HG03571 (cell line): ENCODE results near the gene HOMER3.
"Not testable (repeated sequence)": the region's sequence is repeated elsewhere in the genome, so short reads cannot be mapped to it uniquely, and the experiment has no call there.

ENCODE experiments used
- ATAC-seq: cut with Tn5 transposase; IDR thresholded peaks from one replicate; pipeline ENCODE4 v1.9.1; 2021; ENCODE audit not compliant: unreplicated experiment

HOMER3 gene

DNA sequence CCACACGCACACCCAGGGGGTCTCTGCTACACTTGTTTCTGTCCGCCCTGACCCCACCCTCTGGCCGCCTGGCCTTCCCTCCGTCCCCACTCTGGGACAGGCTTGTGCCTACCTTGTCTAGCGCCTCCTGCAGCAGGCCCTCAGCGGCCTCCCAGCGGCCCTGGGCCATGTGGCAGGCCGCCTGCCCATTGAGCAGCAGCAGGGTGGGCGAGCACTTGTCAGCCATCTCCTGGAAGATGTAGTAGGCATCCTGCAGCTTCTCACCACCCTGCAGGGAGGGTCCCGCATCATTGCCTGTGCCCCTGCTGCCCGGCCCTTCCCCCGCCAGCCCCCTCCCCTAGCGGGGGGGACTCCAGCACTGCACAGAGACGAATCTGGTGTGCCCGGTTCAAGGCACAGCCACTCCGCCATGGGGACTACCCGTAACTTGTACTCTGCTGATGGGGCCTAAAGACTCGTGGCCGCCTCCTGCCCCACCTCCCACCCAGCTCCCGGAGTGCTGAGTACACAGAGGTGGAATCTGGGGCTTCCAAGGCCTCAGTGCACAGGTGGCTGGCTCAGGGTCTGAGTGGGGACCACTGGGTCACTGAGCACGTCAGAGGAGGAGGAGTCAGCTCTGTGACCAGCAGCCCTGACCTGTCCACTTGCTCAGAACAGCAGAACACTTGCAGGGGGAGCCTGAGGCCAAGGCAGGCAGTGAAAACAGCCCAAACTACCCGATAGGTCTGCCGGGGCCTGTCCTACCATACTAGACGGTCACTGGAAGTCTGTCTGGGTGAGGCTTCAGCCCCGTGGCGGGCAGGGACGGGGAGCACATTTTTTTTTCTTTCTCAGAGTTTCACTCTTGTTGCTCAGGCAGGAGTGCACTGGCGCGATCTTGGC lies 37.6 kb downstream of the HOMER3 start:
- ATAC-seq: no peak

DNA sequence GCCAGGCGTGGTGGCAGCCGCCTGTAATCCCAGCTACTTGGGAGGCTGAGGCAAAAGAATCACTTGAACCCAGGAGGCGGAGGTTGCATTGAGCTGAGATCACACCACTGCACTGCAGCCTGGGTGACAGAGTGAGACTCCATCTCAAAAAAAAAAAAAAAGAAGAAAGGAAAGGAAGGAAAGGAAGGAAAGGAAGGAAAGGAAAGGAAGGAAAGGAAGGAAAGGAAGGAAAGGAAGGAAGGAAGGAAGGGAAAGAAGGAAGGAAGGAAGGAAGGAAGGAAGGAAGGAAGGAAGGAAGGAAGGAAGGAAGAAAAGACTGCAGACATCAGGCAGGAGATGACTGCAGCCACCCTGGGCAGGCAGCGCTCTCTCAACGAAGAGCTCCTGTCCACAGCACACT lies 38.5 kb downstream of the HOMER3 start:
- ATAC-seq: not testable (repeated sequence)

DNA sequence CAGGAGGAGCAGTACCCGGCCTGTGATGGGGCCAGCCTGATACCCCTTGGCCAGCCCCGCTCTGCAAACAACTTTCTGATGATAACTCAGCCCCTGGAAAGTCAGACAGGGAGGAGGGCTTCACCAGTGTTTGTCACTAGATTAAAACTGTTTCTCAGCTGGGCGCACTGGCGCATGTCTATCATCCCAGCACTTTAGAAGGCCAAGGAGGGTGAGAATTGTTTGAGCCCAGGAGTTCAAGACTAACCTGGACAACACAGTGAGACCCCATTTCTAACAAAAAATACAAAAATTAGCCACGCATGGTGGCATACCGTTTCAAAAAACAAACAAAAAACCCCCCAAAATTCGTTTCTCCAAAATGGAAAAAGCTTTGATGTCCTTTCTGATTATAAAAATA lies 39.5 kb downstream of the HOMER3 start:
- ATAC-seq: no peak

DNA sequence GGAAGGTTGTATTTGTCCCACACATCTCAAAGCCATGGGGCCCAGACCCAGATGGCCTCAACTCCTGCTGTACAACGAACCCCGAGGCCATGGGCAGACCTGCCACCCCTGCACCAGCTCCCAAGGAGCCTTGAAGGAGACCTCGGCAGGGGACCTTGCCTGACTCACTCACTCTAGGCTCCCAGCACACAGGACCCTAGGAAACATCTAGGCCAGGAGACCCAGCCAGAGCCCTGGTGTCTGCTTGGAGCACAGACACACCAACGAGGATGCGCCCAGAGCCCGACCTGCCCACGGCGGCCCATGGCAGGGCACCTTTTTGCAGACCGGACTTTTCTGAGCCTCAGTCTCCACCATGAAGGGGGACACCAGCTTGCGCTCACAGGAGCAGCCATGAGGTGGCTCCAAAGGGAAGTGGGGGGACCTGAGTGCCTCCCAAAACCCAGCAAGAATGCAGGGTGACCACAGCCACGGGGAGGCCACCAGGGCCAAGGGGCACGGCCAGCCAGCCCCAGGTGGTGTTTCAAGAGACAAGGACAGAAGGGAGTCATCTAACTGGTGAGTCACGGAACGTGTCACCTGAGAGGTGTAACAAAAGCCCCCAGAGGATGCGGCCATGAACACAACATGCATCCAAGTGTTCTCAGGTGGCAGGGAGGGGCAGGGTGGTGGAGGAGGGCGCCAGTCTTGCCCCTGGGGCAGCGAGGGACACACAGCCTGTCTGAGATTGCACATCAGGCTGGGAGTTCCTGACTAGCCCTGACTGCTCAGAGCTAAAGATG lies 40.1 kb downstream of the HOMER3 start:
- ATAC-seq: no peak

DNA sequence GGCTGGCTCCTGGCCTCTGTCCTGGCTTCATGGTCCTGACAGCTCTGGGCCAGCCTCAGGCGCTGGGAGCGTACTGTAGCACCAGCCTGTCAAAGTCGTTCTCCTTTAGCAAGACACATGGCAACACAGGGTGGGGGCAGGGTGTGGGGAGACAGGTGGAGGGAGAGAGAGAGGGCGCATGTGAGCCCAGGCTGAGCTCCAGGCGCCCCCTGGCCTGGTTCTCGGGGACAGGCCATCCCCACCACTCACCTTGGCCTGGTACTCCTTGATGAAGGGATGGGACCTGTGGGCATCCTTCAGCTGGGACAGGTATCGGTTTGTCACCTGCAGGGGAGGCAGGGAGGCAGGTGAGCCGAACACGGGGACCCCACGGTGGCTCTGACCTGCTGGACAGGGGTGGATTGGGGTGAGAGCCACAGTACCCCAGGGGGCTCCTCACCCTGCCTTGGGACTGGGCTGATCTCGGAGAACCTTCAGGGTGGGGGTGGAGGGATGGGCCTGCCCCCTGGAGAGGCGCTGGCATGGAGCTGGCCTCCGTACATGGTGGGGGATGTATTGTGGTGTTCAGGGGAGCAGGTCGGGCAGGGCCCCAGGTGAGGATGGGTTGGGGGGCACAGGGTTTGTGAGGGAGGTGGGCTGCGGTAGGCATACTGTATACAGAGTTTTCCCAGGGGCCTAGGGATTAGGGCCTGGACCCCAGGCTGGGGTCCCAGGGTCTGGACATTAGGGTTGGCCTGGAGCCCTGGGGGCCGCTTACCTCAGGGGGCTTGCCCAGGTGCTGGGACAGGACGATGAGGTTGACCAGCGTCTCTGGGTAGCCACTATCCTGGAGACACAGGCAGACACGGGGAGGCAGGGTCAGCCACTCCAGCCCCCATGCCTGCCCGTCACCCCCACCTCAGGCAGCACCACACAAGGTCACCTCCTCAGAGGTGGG lies 41.1 kb downstream of the HOMER3 start:
- ATAC-seq: no peak

DNA sequence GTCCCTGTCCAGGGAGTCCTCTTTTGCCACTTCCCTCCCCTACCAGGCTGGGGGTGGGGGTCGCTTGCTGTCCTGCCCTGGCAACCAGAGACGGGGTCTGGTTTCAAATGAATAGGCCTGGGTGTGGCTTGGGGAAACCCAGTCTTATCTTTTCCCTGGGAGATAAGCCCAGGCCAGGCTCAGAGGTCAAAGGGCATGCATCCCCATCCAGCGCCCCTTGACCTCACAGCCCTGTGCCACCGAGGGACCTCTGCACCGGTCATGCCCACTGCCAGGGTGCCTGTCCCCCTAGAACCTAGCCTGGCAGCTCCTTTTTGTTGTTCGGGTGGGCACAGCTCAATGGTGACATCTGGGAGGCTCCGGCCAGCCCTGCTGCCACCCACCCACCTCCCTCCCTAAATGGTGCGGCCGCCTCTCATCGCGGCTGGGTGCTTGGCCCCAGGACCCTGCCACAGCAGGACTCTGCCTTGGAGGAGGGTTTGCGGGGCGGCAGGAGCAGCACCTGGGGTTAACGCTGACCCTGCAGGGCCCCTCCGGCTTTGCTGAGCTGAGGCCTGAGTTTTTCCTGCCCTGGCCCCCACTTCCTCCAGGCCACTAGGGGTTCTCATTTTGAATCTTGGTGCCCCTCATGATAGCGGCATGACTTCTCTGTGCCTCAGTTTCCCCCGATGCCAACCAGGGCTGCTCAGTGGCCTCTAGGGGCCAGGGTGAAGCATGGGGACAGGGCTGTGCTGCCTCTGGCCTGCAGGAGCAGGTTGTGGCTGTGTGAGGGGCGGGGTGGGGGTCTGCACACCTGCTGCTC lies 42.2 kb downstream of the HOMER3 start:
- ATAC-seq: no peak

DNA sequence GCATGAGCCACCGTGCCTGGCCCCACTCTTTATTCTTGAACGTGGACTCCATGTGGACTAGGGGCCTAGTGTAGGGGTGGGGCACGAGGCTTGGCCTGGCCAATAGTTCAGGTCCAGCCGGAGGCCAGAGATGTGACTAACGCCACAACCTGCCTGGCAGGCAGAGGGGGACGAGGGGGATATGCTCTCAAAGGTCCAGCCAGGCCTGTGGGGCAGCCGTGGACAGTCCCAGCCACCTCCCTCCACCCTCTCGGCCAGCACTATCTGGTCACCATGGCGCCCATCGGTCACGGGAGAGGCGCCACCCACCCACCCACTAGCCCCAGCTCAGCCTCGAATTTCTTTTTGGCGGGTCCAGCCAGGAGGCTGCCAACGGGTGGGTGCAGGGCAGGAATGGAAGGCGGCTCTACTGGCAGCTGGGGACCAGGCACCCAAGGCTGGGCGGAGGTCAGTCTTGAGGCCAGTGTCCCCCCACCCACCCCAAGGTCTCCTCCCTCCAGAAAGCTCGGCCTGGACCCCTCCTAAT lies 42.9 kb downstream of the HOMER3 start:
- ATAC-seq: no peak

- no peak for ATAC-seq
These were observed 43.7 kb downstream of the HOMER3 start for GRCh38 chr19:18897094-18898029.

DNA sequence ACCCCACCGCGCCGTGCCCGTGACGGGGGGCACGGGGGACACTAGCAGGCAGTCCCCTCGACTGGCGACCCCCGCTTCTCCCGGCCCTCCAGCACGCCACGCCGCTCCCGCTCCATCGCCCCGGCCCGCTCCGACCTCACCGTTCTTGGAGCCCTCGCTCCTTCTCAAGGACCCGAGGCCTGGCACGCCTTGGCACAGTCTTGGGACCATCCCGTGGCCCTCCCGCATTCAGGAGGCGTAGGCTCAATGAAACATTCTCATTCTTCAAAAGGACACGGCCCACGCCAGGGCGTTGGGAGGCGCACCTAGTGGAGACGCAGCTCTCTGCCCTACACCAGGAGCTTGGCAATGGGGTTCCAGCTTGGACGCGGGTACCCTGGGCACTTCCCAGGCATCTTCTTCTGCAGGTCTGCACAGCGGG lies 44.6 kb downstream of the HOMER3 start:
- no peak for ATAC-seq

GRCh38 chr19:18895824-18896341 lies 45.1 kb downstream of the HOMER3 start, which contains the start of gene CERS1:
Gene CERS1 (minus strand): TSS chr19:18896158. CDS start chr19:18896072, 86 bp downstream.
- ATAC-seq: no peak

DNA sequence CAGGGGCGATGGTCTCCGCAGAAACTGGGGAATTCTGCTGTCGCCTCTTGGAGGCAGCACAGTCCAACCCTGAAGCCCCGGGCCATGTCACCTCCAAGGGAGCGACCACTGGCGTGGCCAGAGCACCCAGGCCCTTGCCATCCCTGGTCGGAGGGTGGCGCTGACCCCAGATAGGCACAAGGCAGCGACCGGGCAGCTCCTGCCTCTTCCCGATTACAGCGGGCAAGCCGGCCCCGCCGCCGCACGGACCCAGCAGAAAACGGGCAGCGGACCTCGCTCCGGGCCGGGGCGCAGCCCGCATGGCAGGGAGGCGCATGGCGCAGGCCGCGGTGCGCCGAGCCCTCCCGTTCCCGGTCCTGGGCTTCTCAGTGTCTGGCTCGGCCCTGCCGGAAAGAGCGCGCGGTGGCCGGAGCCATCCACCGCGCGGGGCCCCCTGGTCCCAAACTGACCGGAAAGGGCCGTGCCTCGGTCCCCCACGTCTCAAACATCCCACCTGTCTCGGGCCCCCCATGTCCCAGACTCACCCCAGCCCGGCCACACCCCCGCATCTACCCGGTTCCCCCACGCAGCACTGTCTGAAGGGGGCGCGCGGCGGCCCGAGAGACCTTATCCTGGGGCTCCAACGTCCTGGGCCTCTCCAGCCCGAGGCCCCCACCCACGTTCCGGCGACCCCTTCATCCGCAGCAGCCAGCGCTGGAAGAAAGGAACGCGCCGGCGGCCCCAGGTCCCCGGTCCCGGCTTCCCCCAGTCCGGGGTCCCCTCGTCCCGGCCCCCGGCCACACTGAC lies 45.8 kb downstream of the HOMER3 start:
- ATAC-seq: no peak

- no peak for ATAC-seq
These were observed 46.6 kb downstream of the HOMER3 start for GRCh38 chr19:18894254-18895037.

DNA sequence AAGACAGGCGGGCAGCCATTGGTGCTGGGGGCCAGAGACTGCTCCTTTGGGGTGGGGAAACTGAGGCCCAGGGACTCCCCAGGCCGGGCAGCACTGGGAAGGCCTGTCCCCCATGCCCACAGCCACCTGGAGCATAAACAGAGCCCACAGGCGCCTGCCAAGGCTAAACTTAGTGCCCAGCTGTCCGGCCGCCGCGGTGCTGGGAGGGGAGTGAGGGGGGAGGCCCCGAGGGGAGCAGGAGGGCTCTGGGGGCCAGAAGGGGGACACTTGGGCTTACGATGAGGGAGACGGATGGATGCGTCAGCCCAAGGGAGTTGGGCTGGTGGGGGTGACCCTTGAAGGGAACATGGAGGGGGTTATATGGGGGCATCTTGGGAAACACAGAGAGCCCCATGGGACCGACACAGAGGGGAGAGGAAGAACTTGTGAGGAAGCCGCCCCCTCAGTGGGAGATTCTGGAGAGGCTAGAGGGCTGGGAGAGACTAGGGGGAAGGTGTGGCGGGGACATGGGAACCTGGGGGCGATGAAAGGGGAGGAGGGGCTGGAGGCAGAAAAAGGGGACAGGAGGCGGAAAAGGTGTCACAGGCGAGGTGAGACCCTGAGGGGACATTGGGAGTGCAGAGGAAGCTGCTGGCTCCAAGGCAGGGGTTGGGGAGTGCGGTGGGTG lies 47.3 kb downstream of the HOMER3 start:
- ATAC-seq: no peak

GRCh38 chr19:18889949-18890745 lies 50.9 kb downstream of the HOMER3 start:
- ATAC-seq: no peak

DNA sequence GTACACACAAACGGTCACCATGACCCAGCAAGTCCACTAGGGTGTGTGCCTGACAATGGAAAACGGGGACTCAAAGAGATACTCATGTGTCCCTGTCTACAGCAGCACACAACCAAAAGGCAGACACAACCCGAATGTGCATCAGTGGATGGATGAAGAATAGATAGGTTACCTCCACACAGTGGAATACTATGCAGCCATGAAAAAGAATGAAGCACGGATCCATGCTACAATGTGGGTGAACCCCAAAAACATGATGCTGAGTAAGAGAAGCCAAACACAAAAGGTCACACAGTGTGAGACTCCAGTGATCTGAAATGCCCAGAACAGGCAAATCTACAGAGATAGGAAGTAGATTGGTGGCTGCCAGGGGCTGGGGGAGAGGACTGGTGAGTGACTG lies 54.0 kb downstream of the HOMER3 start:
- ATAC-seq: no peak
